Rectal smooth muscle tissue (tissue), 1 donor: ENCODE data around the gene ZNF808.
A peak's percentile ranks its signal among the peaks of the same experiment; 100 is the strongest.
"Not testable (repeated sequence)": the region's sequence is repeated elsewhere in the genome, so short reads cannot be mapped to it uniquely, and the experiment has no call there.

Experiments
- H3K27ac ChIP-seq: one replicate; pipeline ENCODE4 v1.7.0; 2013; ENCODE audit warnings: low read depth, low read length, inconsistent platforms
- H3K27me3 ChIP-seq: one replicate; pipeline ENCODE4 v1.7.0; 2013; ENCODE audit warnings: low read length; ENCODE audit not compliant: control insufficient read depth, insufficient read depth
- H3K36me3 ChIP-seq: one replicate; pipeline ENCODE4 v1.7.0; 2013; ENCODE audit warnings: low read length; ENCODE audit not compliant: control insufficient read depth, insufficient read depth
- H3K4me1 ChIP-seq: one replicate; pipeline ENCODE4 v1.7.0; 2013; ENCODE audit warnings: low read length; ENCODE audit not compliant: control insufficient read depth, insufficient read depth
- H3K4me3 ChIP-seq: one replicate; pipeline ENCODE4 v1.7.0; 2013; ENCODE audit warnings: low read length
- H3K9ac ChIP-seq: one replicate; pipeline ENCODE4 v1.7.0; 2013; ENCODE audit warnings: low read length

ZNF808 gene

DNA sequence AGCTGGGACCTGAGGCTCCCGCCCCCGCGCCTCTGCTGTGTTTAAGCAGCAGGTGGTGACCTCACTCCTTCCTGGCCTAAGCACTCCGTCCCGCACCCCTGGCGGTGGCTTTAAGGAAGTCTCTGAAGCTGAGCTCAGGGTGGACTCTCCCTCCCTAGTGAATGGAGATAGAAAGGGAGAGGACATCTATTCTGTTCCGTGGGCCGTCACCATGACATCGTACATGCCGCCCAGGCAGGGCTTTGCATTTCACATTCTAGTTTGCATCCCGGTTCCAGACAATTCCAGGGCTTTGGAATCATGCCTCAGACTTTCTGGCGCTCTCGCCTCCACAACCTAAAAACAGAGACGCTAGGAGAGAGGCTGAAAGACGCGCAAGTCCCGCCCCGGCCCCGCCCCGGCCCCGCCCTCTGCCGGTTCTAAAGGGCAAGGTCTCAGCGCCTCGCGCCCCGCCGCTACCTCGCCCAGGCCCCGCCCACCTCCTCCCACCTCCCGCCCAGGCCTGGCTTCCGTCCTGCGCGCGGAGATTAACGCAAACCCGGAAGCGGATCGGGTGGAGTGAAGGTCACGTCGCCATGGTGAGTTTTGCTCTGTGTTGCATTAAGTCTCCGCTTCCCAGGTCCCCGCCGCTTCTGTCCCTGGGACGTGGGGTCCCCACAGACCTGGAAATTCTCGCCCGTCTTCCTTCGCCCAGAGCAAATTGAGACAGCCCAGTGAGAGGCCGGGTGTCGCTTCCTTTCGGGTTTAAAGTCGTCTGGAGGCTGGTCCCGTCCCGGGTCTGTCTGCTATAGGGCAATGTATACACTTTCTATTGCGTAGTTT, at the start of gene ZNF808:
TSS of gene ZNF808 (plus strand) at position 535 of the 822 bp plus-strand sequence. CDS start 15,617 bp downstream, outside the sequence.
- peak within 1 kb of the TSS; percentile 86 for H3K27ac ChIP-seq
- no peaks in the 10 kb centered on the region for H3K27me3 ChIP-seq
- H3K4me1 ChIP-seq, result peaks cover 5% of the 10 kb centered on the region
- H3K9ac ChIP-seq, result peak within 1 kb of the TSS; percentile 88
- no peaks in the 10 kb centered on the region for H3K36me3 ChIP-seq
- H3K4me3 ChIP-seq, result peak within 1 kb of the TSS; percentile 92

DNA sequence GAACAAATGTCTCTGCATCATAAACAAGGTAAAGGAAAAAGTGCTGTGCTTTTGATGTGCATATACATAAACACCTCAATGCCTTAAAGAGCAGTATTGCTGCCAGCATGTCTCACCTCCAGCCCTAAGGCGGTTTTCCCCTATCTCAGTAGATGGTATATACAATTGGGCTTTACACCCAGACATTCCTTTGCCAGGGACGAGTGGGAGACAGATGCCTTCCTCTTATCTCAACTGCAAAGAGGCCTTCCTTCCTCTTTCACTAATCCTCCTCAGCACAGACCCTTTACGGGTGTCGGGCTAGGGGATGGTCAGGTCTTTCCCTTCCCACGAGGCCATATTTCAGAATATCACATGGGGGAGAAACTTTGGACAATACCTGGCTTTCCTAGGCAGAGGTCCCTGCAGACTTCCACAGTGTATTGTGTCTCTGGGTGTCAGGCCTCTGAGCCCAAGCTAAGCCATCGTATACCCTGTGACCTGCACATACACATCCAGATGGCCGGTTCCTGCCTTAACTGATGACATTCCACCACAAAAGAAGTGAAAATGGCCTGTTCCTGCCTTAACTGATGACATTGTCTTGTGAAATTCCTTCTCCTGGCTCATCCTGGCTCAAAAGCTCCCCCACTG, 43.2 kb upstream of the ZNF808 start:
- H3K27ac ChIP-seq, H3K4me1 ChIP-seq, H3K9ac ChIP-seq, H3K36me3 ChIP-seq, H3K27me3 ChIP-seq, H3K4me3 ChIP-seq: not testable (repeated sequence)

DNA sequence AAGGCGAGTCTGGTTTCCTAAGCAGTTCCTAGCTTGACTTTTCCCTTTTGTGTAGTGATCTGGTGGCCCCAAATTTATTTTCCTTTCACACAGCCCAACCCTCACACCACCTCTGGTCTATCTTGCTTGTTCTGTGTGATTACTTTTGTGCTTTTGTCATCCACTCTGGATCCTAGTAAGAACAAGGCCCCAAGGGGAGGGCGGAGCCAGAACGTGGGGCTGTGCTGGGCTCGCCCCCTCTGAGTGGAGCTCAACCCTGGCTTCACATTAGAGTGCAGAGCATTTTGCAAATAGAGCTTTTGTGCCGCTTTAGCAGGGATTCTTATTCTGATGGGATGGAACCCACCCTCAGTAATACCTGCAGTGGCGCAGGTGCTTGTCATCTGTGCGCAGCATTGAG, 42.4 kb upstream of the ZNF808 start:
- not testable (repeated sequence) for H3K27ac ChIP-seq, H3K9ac ChIP-seq, H3K27me3 ChIP-seq, H3K4me1 ChIP-seq, H3K4me3 ChIP-seq, H3K36me3 ChIP-seq

DNA sequence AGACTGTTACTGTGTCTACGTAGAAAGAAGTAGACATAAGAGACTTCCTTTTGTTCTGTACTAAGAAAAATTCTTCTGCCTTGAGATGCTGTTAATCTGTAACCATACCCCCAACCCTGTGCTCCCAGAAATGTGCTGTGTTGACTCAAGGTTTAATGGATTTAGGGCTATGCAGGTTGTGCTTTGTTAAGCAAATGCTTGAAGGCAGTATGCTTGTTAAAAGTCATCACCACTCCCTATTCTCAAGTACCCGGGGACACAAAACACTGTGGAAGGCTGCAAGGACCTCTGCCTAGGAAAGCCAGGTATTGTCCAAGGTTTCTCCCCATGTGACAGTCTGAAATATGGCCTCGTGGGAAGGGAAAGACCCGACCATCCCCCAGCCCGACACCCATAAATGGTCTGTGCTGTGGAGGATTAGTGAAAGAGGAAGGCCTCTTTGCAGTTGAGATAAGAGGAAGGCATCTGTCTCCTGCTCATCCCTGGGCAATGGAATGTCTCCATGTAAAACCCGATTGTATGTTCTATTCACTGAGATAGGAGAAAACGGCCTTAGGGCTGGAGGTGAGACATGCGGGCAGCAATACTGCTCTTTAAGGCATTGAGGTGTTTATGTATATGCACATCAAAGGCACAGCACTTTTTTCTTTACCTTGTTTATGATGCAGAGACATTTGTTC, 41.8 kb upstream of the ZNF808 start:
- not testable (repeated sequence) for H3K4me3 ChIP-seq, H3K4me1 ChIP-seq, H3K9ac ChIP-seq, H3K27ac ChIP-seq, H3K27me3 ChIP-seq, H3K36me3 ChIP-seq

DNA sequence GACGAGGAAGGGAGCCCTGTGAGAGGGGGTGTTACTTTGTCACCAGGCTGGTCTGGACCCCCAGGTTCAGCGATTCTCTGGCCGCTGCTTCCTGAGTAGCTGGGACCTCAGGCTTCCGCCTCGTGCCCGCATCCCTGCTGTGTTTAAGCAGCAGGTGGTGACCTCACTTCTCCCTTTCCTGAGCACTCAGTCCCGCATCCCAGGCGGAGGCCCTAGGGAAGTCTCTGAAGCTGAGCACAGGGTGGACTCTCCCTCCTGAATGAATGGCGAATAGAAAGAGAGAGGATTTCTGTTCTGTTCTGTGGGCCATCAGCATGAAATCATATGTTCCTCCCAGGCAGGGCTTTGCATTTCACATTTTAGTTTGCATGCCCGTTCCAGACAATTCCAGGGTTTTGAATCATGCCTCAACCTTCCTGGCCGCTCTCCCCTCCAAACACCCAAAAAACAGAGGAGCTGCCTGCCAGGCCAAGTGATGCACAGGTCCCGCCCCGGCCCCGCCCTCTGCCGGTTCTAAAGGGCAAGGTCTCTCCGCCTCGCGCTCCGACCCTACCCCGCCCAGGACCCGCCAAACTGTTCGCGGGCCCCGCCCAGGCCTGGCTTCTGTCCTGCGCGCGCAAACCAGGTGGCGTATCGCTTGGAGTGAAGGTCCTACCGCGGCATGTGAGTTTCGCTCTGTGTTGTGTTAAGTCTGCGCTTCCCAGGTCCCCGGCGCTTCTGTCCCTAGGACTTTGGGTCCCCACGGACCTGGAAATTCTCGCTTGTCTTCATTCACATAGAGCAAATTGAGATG, 35.1 kb upstream of the ZNF808 start:
- H3K27me3 ChIP-seq, result no peaks in the 10 kb centered on the region
- no peak overlapping the region for H3K27ac ChIP-seq
- no peaks in the 10 kb centered on the region for H3K36me3 ChIP-seq
- H3K4me1 ChIP-seq, result no peaks in the 10 kb centered on the region
- H3K4me3 ChIP-seq, result no peak overlapping the region
- no peak overlapping the region for H3K9ac ChIP-seq

DNA sequence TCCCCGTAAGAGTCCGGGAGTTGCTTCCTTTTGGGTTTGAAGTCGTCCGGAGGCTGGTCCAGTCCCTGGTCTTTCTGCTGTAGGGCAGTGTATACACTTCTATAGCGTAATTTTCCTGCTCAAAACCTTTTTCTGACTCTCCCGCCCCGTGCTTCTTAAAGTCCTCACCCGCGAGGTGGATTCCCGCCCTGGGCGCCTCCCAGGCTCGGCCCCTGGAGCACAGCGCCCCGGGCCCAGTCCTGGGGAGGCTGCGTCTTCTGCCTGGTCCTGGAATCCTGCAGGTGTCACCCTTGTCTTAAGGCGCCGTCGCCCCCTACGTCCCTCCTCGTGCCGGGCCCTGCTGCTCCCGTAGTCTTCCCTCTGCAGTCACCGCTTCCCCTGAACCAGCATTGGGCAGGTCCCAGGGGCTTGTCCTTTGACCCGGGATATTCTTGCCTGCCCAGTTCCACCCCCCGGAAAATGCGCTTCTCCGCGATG, 34.4 kb upstream of the ZNF808 start:
- no peaks in the 10 kb centered on the region for H3K4me1 ChIP-seq
- H3K27me3 ChIP-seq, result no peaks in the 10 kb centered on the region
- no peak overlapping the region for H3K27ac ChIP-seq
- no peak overlapping the region for H3K4me3 ChIP-seq
- H3K9ac ChIP-seq, result no peak overlapping the region
- no peaks in the 10 kb centered on the region for H3K36me3 ChIP-seq

DNA sequence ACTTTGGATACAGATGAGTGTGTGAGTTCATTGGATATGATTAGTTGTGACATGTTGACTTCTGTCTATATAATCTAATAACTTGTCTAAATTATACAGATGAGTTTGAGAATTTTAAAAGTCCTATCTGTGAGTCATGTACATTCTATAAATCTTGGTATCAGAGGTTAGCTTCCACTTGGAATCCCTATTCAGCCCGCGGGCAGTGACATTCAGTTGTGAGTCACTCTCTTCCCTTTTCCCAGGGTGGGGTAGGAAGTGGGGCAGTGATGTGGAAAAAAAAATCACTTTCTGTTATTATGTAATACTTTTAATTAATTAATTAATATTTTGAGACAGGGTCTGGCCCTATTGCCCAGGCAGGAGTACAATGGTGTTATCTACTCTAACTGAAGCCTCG, 33.0 kb upstream of the ZNF808 start:
- Histone ChIP-seq H3K4me1 (no peaks in the 10 kb centered on the region), H3K4me3 (no peak overlapping the region), H3K27me3 (no peaks in the 10 kb centered on the region), H3K27ac (no peak overlapping the region), H3K9ac (no peak overlapping the region), H3K36me3 (no peaks in the 10 kb centered on the region)

DNA sequence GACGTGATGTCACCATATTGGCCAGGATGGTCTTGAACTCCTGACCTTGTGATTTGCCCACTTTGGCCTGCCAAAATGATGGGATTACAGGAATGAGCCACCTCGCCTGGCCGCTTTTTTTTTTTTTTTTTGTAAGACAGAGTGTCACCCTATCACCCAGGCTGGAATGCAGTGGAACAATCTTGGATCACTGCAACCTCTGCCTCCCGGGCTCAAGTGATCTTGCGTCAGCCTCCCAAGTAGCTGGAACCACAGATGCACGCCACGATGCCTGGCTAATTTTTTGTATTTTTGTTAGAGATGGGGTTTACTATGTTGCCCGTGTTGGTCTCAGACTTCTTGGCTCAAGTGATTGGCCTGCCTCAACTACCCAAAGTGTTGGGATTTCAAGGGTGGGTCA, 28.9 kb upstream of the ZNF808 start:
- H3K4me3 ChIP-seq, result no peak overlapping the region
- H3K27ac ChIP-seq, result no peak overlapping the region
- no peaks in the 10 kb centered on the region for H3K36me3 ChIP-seq
- no peaks in the 10 kb centered on the region for H3K27me3 ChIP-seq
- no peak overlapping the region for H3K9ac ChIP-seq
- H3K4me1 ChIP-seq, result no peaks in the 10 kb centered on the region

DNA sequence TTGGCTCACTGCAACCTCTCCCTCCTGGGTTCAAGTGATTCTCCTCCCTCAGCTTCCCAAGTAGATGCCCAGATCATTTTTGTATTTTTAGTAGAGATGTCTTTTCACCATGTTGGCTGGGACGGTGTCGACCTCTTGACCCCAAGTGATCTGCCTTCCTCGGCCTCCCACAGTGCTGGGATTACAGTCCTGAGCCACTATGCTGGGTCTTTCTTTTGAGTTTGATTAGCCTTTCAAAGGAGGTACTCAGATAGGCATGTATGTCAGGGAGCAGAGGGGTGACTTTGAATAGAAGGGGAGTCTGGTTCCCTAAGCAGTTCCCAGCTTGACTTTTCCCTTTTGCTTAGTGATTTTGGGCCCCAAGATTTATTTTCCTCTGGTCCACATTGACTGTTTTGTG, 27.0 kb upstream of the ZNF808 start:
- H3K27me3 ChIP-seq, H3K36me3 ChIP-seq, H3K4me1 ChIP-seq, H3K4me3 ChIP-seq, H3K27ac ChIP-seq, H3K9ac ChIP-seq: not testable (repeated sequence)

DNA sequence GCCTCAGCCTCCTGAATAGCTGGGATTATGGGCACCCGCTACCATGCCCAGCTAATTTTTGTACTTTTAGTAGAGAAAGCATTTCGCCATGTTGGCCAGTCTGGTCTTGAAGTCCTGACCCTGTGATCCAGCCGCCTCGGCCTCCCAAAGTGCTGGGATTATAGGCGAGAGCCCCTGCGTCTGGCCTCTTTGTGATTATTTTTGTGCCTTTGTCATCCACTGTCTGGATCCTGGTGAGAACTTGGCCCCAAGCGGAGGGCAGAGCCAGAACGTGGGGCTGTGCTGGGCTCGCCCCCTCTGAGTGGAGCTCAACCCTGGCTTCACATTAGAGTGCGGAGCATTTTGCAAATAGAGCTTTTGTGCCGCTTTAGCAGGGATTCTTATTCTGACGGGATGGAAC, 26.5 kb upstream of the ZNF808 start:
- H3K27me3 ChIP-seq, H3K9ac ChIP-seq, H3K36me3 ChIP-seq, H3K27ac ChIP-seq, H3K4me3 ChIP-seq, H3K4me1 ChIP-seq: not testable (repeated sequence)

DNA sequence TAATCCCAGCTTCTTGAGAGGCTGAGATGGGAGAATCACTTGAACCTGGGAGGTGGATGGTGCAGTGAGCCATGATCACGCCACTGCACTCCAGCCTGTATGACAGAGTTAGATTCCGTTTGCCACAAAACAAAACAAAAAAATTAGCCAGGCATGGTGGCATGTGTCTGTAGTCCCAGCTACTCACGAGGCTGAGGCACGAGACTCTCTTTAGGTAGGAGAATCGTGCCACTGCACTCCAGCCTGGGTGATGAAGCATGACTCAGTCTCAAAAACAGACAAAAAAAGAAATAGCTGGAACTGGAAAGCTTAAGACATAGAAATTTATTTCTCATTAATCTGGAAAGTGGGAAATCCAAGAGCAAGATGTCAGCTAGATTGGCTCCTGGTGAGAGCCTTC, 20.2 kb upstream of the ZNF808 start:
- Histone ChIP-seq H3K27ac (no peak overlapping the region), H3K36me3 (no peaks in the 10 kb centered on the region), H3K27me3 (no peaks in the 10 kb centered on the region), H3K4me1 (no peaks in the 10 kb centered on the region), H3K4me3 (no peak overlapping the region), H3K9ac (no peak overlapping the region)

DNA sequence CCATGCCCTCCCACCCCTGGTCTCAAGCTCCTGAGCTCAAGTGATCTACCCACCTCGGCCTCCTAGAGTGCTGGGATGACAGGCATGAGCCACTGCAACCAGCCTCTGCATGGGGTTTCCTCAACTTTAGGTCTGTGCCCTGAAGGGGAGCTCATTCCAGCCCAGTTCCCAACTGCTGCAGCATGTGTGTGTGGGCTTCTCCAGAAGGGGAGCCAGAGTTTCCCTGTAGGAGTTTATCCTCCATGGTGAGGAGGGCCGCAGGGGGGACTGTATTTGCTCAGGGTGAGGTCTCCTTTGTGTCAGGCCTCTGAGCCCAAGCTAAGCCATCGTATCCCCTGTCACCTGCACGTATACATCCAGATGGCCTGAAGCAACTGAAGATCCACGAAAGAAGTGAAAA, 11.3 kb upstream of the ZNF808 start:
- H3K27me3 ChIP-seq, result no peaks in the 10 kb centered on the region
- no peaks in the 10 kb centered on the region for H3K36me3 ChIP-seq
- no peak overlapping the region for H3K9ac ChIP-seq
- H3K4me1 ChIP-seq, result no peaks in the 10 kb centered on the region
- no peak overlapping the region for H3K4me3 ChIP-seq
- H3K27ac ChIP-seq, result no peak overlapping the region
